Fibroblast of pulmonary artery (primary cell): ENCODE results near the gene HSD11B1L.

Source experiments
- DNase-seq: peaks from one replicate; pipeline ENCODE4 v3.0.0-alpha.2; 2010; ENCODE audit warnings: low read depth
- H3K4me3 ChIP-seq: replicated peaks from 2 replicates; pipeline ENCODE4 v1.5.1; 2011; ENCODE audit warnings: low read depth, mild to moderate bottlenecking, control low read depth, low read length, moderate library complexity
- TF ChIP-seq, protein P1 (sequence below): IDR thresholded peaks from 2 replicates; pipeline ENCODE4 v1.5.1; 2011; ENCODE audit warnings: mild to moderate bottlenecking, control low read depth, low read length, inconsistent platforms; ENCODE audit errors: missing control alignments

The HSD11B1L gene

DNA sequence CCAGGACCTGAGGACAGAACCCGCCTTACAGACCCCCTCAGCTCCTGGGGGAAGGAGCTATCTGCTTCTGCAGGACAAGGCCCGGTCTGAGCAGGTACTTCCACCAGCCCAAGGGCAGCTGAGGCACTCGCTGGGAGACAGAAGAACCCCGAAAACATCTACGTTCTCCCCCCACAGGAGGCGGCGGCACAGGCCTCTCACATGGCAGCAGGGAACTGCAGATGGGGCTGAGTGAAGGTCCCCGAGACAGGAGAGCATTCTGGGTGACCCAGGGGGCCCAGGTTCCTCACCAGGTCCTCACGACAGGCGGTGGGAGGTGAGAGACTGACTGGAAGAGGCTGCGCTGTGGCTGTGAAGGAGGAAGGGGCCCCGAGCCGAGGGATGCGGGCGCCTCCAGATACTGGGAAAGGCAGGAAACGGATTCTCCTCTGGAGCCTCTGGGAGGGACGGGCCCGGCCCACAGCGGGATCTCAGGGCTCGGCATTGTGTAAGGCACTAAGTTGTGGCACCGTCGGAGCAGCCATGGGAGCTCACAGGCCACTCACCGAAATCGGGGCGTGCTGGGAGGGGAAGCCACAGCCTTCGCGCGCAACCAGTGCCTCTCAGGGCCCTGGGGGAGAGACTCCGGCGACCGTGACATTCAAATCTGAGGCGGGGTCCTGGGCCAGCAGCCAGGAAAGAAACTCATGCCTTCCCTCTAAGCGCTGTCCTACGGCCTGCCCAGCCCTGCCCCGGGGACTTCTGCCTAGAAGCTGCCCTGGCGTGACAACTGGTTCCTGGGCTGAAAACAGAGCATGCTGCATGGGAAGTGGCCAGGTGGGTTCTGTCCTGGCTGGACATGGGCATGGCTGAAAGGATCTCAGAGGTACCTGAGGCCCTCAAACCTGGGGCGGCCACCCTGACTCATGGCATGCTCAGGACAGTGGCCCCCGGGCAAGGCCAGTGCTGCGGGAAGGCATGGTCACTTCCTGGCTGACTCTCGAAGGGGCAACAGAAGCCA, 23.3 kb downstream of the HSD11B1L start:
- TF ChIP-seq, protein P1, sequence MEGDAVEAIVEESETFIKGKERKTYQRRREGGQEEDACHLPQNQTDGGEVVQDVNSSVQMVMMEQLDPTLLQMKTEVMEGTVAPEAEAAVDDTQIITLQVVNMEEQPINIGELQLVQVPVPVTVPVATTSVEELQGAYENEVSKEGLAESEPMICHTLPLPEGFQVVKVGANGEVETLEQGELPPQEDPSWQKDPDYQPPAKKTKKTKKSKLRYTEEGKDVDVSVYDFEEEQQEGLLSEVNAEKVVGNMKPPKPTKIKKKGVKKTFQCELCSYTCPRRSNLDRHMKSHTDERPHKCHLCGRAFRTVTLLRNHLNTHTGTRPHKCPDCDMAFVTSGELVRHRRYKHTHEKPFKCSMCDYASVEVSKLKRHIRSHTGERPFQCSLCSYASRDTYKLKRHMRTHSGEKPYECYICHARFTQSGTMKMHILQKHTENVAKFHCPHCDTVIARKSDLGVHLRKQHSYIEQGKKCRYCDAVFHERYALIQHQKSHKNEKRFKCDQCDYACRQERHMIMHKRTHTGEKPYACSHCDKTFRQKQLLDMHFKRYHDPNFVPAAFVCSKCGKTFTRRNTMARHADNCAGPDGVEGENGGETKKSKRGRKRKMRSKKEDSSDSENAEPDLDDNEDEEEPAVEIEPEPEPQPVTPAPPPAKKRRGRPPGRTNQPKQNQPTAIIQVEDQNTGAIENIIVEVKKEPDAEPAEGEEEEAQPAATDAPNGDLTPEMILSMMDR, result no peak
- H3K4me3 ChIP-seq, result no peak overlapping the region
- DNase-seq, result no peak

DNA sequence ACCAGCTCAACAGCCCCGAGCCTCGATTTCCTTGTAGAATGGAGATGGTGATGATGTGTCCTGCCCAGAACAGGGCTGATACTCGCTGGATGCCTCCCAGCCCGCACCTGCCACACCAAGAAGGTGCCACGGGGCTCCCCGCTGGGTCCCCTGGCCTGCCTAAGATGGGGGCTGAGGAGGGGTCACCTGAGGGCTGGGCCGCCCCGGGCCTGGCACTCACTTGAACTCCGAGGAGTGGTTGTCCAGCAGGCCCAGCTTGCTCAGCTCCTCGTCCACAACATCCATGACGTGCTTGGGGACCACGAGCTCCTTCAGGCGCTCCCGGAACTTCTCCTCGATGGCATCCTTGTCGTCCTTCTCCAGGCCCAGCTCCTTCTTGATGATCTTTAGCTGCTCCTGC, 24.7 kb downstream of the HSD11B1L start:
- no peak overlapping the region for H3K4me3 ChIP-seq
- DNase-seq, result no peak
- TF ChIP-seq, protein P1, result no peak

DNA sequence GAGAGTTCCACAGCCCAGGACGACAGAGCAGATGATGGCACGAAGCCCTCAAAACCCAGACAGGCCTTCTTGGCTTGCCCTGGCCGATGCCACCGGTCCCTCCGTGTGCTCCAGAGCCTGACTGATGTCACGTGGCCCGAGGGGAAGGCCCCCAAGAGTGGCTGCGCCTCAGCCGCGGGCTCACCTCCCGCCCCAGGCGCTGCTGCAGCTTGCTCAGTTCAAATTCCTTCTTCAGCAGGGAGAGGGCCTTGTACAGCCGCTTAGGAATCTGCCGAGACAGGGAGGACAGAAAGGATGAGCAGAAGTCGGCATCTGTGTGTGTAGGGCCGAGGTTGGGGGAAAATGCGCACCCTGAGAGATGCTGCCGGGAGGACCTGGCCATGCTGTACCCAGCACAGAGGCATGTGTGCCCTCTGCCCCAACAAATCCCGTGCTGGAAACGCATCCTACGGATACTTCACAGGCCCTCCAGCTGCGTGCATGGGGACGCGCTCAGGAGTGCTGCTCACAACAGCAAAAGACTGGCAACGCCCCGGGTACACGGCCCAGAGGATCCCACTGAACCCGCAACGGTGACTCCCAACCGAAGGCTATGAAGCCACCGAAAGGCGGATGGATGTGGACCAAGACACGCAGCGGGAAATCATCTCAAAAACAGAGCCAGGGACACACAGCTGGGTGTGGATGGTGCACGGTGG, 26.2 kb downstream of the HSD11B1L start:
- no peak overlapping the region for H3K4me3 ChIP-seq
- no peak for DNase-seq
- TF ChIP-seq, protein P1, result no peak

DNA sequence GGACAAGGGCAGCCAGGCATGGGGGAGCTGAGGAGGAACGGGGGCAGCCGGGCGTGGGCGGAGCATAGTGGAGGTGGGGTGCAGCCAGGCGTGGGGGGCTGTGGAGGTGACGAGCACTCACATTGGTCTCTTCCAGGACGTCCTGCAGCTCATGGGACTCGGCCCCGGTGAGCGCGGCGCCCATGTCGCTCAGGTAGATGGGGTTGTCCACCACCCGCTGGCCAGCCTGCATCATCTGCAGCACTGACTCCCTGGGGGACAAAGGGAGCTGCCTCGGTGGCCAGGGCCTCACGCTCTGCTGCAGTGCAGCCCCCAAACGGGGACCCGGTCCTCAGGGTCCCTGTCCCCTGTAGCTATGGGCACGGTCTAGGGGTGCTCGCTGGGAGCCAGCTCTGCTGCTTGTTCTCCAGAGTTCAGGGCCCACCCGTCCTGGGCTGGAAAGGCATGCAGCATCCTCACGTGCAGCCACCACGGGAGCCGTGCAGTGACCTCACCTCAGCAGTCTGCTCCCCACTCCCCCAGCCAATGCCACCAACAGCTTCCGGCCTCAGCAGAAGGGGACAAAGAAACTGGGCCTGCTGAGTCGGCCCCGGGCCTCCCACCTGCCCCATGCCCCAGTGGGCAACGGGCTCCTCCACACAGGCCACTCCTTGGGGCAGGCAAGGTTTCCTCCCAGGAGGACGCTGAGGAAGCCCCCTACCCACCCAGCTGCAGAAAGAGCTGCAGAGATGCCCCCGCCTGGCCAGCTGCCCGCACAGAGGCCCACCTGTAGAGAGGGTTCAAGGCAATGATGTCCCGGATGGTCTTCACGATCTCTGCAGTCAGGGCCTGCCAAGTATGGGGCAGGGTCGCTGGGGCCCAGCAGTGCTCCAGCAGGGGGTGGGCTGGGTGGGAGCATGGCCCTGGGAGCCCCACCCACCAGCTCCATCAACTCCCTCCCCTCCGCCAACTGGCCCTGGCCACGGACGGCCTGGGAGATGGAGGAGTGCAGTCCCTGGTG, 27.0 kb downstream of the HSD11B1L start:
- TF ChIP-seq, protein P1, result no peak
- no peak for DNase-seq
- H3K4me3 ChIP-seq, result no peak overlapping the region

DNA sequence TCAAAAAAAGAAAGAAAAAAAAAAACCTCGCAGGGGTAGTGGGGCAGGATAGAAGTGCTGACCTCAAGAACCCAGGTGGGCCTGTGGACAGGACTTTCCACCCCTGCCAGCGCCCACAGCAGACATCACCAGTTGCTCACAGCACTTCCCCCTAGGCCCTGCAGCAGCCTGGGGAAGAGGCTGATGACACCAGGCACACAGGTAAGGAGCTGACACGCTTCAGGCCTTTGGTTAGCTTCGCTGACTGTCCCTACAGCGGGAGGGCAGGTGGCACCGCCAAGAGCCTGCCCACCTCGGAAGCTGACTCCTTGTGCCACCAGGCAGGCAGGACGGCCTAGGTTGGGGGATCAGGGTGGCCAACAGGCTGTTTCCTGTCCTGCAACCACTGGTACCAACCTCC, 30.2 kb downstream of the HSD11B1L start:
- DNase-seq, result no peak
- no peak overlapping the region for H3K4me3 ChIP-seq
- TF ChIP-seq, protein P1, result no peak

DNA sequence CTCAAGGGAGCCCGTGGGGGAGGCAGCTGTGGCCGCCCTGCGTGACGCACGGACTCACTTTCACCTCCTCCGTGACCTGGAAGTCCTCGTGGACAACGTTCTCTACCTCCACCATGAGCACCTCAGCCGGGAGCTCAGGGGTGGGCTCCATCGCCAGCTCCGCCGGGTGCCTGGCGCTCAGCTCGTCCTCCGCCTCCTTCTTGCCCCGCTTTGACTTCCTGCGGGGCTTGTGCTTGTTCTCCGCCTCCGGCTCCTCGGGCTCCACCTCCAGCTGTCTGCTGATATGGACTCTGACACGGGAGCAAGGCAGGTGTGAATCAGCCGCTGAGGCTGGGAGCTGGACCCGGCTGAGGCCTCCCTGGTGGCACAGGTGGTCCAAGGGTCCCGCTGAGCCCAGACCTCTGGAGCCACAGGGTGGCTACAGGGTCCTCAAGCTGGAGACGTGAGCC, 30.9 kb downstream of the HSD11B1L start:
- no peak overlapping the region for H3K4me3 ChIP-seq
- no peak for DNase-seq

More for the DNA sequence above, 30.9 kb downstream of the HSD11B1L start:
- TF ChIP-seq, protein P1, result no peak
